GM10248 (cell line): ENCODE measurements around the gene MAML2.

Experiments
- CTCF ChIA-PET: fragments of 300-600 bp; sonication (Branson Sonifier 250); formaldehyde crosslinking; extraction: SDS; loops from one replicate; lab custom pipeline; 2021; ENCODE audit warnings: antibody characterized with exemption; lab: Yijun Ruan, JAX
- POLR2A ChIA-PET: fragments of 350-650 bp; sonication (Branson Sonifier 250); formaldehyde crosslinking; extraction: SDS; loops from one replicate; lab custom pipeline; 2020; ENCODE audit warnings: antibody characterized with exemption; lab: Yijun Ruan, JAX
- DNase-seq: peaks from one replicate; pipeline ENCODE4 v3.0.0; 2012; ENCODE audit errors: extremely low spot score
- TF ChIP-seq, protein P1 (sequence below): IDR thresholded peaks from 2 replicates; pipeline ENCODE4 v1.5.1; 2012; ENCODE audit warnings: mild to moderate bottlenecking, low read depth; ENCODE audit errors: extremely low read depth, missing control alignments, control extremely low read depth

MAML2 gene

DNA sequence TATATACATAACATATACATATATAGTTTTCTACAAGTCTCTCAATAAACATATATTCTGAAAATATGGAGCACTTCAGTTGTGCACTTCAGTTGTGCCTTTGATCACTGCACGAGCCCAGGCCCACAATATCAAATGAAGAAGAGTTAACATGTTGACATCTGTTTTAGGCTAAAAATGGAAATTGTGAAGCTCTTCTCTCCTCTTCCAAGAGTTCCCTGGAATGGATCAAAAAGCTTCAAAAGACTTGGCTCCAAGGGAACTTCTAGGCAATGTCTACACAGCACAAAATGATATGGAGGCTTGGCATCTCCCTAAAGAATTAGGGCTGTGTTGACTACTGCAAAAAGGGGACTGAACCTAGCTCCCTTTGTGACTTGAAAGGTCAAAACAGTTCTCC lies 36.9 kb downstream of the MAML2 start:
- POLR2A ChIA-PET: no interaction called here
- no peak for DNase-seq
- TF ChIP-seq, protein P1, sequence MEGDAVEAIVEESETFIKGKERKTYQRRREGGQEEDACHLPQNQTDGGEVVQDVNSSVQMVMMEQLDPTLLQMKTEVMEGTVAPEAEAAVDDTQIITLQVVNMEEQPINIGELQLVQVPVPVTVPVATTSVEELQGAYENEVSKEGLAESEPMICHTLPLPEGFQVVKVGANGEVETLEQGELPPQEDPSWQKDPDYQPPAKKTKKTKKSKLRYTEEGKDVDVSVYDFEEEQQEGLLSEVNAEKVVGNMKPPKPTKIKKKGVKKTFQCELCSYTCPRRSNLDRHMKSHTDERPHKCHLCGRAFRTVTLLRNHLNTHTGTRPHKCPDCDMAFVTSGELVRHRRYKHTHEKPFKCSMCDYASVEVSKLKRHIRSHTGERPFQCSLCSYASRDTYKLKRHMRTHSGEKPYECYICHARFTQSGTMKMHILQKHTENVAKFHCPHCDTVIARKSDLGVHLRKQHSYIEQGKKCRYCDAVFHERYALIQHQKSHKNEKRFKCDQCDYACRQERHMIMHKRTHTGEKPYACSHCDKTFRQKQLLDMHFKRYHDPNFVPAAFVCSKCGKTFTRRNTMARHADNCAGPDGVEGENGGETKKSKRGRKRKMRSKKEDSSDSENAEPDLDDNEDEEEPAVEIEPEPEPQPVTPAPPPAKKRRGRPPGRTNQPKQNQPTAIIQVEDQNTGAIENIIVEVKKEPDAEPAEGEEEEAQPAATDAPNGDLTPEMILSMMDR: no peak
- CTCF ChIA-PET: interaction anchor here (1.4 to 2.1 kb wide), 6 partner anchors 11 to 51 kb away, joined by 3 to 10 read pairs (median 5); no protein-coding TSS in a partner anchor

DNA sequence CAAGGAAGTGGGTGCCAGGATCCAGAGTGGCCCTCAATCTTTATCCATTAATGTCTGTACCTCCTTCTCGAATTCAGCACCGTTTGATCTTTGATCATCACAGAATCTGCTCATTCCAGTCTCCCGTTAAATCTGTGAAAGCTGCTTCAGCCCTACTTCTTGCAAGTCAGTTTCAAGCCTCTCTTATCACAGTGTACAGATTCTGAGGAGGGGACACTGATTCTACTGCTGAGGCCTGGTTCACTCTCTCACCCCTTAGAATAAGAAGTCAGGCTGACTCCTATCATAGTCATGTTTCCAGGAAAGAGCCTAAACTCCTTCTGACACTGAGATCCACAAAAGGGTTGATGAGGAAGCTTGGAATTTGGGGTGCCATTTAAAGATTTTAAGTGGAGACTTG lies 39.0 kb downstream of the MAML2 start:
- DNase-seq: no peak
- ChIA-PET POLR2A (no interaction called here), CTCF (interaction anchor here (0.6 to 0.9 kb wide), 2 partner anchors 9 to 39 kb away, joined by 3 read pairs; partner anchors contain the start of gene MAML2)
- TF ChIP-seq, protein P1: no peak

DNA sequence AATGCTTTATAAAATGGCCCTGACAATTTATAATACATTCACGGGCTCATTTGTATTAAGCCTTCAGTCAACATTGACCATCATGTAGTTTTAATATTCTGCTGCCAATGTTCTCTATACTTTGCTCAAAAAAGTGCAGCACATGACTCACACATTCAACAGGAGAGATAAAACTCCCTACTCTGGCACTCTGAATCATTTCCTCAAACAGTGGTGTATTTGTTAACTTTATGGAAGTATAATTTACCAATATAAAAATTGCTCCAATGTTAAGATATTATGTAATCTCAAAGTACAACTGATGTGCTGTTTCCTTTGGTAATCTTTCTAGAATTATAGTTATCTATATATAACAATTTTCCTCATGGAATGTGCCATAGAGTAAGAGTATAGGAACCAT lies 39.9 kb downstream of the MAML2 start:
- CTCF ChIA-PET: no interaction called here
- POLR2A ChIA-PET: no interaction called here
- TF ChIP-seq, protein P1: no peak
- DNase-seq: no peak

DNA sequence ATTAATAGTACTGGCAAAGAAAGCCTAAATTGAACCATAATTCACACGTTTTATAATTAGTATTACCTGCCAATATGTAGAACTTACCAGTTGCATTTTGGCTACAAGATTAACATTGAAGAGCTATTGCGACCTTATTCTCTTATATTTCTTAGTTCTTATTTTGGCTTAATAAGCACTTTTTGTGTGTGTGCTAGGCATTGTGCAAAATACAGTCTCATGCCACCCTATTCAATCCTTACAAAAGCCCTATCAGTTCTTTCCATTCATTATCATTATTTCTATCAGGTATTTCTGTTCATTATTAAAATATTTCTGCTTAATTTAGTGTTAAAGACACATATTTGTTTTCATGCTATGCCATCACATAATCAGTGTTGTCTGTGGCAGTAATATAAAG lies 41.2 kb downstream of the MAML2 start:
- no peak for DNase-seq
- CTCF ChIA-PET: interaction anchor here (1.5 kb wide), 1 partner anchor 11 kb away, joined by 3 read pairs; no protein-coding TSS in a partner anchor
- POLR2A ChIA-PET: no interaction called here
- TF ChIP-seq, protein P1: no peak

DNA sequence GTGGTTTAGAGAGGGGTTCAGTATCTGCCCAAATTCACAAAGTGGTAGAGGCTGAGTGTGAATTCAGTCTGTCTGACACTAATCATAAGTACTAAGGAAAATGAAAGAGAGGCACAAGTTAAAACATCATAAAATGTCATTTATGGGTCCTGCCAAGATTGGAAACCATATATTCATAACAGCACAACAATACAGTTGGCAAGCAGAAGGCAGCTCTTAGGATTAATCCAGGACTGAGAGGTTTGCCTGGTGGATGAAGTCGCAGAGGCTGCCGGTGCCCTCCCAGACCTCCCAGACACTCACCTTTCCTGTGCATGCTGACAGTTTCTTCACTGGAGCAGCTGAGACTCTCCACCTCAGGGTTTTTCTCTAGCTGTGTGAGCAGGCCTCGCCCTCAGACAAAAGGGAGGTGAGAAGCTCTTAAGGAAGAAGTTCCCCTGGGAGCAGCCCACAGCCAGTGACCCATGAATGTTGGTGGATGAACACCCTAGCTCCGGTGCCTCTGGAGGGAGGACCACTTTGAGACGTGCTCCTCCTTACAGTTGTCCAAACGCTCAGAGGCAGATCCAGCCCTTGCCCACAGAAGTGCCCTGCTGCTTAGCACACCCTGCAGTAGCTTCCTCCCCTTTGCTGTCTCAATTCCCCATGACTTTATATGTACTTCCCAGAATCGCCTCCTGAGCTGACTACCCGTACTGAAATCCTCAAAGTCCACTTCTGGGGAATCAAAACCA lies 43.7 kb downstream of the MAML2 start:
- ChIA-PET CTCF (interaction anchor here (0.7 to 2.5 kb wide), 7 partner anchors 11 to 463 kb away, joined by 3 to 13 read pairs (median 4); partner anchors contain the start of gene MAML2), POLR2A (no interaction called here)
- DNase-seq: no peak
- TF ChIP-seq, protein P1: no peak

DNA sequence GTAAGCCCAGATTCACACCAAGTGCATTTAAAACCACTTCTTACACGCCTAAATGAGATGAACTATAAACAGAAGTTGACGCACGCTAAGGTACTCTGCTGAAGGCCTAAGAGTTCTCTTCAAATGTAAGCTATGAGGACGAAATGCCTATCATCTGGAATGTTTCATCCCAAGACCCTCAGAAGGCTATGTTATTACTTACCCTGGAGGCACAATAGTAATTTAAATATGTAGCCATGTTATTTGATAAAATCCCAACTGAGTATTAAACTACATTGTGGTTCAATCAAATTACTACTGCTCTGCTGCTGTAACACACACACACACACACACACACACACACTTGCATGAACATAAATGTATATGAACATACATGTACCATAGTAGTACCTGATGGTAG lies 47.6 kb downstream of the MAML2 start:
- TF ChIP-seq, protein P1: no peak
- DNase-seq: no peak
- CTCF ChIA-PET: interaction anchor here (0.8 to 1.8 kb wide), 6 partner anchors 8 to 48 kb away, joined by 3 to 10 read pairs (median 3); partner anchors contain the start of gene MAML2
- POLR2A ChIA-PET: no interaction called here
